Amniotic epithelial cell (primary cell): Measurements from ENCODE around the gene WDR5.

Source experiments
- DNase-seq: peaks from one replicate; pipeline ENCODE4 v3.0.0-alpha.2; 2010; ENCODE audit warnings: low read depth

The WDR5 gene

DNA sequence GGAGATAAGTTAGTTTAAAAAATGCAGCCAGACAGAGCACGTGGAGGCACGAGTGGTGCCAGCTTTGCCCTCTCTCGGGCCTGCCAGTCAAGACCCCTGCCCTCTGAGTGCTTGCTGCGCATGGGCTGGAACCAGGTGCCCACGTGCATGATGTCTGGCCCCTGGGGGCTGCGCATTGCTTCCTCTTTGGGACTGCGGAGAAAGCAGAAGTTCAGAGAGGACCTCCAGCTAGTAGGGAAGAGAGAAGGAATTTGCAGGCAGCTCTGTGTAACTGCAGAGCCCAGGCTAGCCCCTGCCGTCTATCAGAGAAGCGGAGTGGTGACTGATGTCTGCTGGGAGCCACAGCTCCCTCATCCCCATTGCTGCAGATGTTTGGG lies 38.2 kb downstream of the WDR5 start:
- DNase-seq, result no peak

DNA sequence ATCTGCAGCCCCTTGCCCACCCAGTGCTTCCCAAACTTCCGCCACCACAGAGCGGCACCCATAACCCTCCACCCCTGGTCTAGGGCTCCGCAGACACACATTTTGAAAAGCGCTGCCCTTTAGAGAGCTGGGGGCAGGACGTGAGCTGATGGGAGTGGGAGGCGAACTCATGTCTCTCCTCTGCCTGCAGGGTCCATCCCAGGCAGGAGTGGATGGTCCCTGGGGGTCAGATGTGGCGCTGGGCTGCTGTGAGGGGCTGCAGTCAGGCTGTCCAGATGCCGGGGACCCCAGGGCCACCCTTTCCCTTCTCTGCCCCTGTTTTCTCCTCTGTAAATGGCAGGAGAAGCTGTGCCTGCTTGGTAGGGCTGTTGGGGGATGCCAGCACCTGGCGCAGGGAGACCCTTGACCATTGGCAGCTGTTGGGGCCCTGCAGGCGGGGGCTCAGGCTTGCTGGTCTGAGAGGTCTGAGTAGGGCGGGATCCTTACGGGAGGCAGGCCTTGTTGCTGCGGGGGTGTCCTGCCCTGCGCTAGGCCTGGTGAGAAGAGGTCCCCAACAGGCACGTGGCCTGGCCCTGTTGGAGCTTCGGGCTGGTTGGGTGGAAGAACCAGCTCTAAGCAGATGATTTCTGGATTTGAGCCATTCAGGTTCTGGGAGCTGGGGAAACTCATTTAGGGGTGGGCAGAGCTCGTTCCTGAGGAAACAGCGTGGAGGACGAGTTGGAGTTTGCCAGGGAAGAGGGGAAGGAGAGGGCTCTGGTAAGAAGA lies 38.8 kb downstream of the WDR5 start:
- no peak for DNase-seq

DNA sequence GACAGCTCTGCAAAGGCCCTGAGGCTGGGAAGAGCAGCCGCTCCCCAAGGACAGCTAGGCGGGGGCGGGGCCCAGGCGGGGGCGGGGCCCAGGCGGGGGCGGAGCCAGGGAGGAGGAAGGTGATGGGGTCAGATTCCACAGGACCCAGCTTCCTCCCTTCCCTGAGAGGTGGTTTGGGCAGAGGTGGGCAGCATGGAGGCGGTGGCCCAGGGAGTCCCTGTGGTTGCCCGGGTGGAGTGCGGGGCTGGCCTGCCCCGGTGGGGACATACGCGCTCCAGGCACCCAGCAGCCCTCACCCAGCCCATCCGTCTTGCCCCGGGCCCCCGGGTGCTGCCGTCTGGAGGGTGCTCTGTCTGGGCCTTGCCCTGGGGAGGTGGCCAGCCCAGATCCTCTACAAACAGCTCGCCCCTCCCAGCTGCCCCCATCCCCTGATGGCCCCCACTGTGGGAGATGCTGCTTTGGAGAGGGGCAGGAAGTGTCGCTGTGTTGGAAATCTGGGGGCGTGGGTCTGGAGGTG lies 39.5 kb downstream of the WDR5 start:
- DNase-seq, result no peak

DNA sequence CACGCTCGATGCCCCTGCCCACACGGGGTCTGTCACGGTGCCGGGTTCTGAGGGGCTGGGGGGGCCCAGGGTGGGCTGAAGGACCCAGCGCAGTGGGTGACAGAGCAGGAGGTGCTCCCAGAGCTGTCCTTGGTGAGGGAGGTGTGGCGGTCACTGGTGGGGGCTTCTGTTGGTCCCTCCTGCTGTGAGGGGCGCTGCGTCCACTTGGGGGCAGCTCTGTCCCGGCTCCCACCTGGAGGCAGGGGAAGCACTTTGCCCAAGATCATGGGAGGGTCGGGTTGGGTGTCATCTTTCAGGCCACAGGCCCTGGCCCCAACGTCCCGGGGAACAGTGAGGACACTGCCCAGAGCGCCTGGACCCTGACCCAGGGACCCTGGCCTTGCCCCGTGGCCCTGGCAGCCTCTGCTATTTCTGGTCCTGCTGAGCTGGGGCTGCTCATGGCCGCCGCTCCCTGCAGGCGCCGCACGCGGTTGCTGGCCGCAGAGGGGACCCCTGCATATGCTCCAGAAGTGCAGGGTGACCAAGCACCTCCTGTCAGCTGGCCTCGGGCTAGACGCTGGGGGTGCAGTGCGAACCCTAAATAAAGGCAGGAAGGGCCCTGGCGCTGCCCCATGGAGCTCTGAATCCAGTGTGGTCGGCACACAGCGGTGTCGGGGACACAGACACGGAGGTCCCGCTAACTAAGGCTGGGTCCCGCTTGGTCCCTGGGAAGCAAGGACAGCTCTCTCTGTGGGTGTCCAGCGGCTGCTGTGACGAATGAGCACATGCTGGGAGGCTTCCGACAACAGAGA lies 40.1 kb downstream of the WDR5 start:
- DNase-seq, result no peak

DNA sequence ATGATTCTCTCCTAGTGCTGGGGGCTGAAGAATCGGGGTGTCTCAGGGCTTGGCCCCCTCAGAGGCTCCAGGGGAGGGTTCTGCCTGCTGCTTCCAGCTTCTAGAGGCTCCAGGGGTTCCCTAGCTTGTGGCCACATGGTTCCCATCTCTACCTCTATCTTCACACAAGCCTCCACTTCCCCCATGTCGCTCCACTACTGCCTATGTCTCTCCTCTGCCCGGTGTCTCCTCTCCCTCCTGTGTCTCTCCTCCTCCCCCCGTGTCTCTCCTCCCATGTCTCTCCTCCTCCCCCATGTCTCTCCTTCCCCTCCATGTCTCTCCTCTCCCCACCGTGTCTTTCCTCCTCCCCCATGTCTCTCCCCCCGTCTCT lies 40.7 kb downstream of the WDR5 start:
- no peak for DNase-seq

DNA sequence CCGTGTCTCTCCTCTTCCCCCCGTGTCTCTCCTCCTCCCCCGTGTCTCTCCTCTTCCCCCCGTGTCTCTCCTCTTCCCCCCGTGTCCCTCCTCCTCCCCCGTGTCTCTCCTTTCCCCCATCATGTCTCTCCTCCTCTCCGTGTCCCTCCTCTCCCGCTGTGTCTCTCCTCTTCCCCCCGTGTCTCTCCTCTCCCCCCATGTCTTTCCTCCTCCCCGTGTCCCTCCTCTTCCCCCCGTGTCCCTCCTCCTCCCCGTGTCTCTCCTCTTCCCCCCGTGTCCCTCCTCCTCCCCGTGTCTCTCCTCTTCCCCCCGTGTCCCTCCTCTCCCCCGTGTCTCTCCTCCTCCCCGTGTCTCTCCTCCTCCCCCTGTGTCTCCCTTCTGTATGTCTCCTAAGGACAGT lies 41.3 kb downstream of the WDR5 start:
- DNase-seq, result no peak

DNA sequence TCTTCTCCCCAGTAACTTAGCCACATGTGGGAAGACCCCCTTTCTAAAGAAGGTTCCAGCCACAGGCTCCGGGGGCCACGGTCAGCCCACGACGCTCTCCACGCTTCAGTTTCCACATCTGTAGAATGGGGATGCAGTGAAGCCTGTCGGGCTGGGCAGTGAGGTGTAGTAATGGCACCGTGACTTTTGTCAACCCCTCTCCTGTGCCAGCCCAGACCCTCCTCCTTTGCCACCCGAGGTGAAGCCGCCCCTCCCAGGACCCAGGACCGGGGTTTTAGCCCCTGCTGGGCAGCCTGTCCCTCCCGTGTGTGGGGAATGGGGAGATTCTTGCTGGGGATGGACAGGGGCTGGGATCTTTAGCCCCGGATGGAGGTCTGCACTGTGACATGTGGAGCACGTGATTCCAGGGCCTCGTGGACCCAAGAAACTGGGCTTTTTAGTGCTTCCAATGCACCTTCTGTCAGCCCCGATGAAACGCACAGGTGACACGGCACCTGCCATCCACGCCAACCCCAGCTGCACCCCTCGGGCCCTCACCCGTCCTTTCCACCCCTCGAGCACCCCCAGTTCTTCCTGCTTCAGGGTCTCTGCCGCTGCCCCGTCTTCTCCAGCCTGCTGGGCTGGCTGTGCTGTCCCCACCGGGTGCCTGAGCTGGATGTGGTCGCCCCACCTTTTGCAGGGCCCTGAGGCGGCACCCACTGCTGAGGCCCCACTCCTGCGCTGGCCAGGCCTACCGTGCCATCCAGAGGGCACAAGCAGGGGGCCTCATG lies 41.9 kb downstream of the WDR5 start:
- DNase-seq, result no peak

DNA sequence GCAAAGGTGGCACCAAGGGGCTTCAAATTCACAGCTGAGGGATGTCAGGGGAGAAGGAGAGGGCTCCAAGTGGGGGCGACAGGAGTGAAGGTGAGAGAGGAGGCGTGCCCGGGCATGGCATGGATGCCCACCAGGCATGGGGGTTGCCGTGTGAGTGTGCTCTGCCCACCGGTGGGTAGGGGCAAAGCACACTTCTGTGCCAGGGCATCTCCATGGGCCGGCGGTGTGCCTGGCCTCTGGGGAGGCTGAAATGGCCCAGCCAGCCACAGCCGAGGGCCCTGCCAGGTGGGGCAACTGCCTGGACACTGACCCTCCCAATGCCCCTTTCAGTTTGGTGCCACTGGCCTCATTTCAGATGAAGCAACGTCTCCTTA lies 42.5 kb downstream of the WDR5 start:
- no peak for DNase-seq

DNA sequence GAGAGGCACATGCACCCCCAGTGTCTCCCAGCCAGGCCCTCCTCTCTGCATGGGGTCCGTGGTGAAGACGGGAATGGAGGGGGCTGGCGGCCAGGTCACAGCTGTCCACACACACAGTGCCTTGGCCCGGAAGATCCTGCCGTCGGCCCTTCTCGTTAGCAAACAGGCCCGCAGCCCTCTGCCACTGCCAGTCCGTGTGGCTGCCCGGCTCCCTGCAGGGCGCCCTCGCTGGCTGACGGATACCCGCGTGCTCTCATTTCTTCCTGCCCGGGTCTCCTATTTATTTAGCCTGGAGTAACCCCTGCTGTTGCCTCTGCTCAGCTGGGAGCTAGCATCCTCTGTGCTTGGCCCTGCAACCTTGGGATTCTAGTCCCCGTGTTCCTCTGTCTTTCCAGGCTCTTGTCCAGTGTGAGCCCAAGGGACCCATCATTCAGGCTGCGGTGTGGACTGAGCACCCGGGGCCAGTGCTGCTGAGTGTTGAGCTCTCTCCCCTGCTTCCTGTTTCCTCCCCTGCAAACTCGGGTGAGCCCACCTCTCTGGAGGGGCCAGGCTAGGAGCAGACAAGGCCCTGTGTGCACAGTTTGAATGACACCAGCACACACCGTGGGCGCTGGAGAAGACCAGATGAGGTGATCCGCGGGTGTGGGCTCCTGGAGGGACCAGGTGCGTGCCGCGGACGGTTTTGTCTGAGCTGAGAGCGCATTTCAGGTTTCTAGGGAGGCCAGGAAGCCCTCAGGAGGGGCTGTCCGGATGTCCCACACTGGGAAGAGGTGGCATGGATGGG lies 43.1 kb downstream of the WDR5 start:
- DNase-seq, result no peak

DNA sequence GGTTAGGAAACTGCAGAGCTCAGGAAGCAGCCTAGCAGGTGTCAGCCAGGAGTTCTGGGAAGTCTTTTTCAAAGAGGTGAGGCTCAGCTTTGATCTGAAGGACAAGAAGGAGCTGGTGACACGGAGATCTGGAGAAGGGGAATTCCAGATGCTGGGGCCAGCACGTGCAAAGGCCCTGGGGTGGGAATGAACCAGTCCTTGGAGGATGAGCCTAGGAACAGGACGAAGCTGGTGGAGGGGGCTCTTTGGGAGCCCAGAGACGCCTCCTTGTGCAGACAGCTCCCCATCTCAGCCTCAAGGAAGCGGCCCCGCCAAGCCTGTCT lies 43.7 kb downstream of the WDR5 start:
- no peak for DNase-seq

DNA sequence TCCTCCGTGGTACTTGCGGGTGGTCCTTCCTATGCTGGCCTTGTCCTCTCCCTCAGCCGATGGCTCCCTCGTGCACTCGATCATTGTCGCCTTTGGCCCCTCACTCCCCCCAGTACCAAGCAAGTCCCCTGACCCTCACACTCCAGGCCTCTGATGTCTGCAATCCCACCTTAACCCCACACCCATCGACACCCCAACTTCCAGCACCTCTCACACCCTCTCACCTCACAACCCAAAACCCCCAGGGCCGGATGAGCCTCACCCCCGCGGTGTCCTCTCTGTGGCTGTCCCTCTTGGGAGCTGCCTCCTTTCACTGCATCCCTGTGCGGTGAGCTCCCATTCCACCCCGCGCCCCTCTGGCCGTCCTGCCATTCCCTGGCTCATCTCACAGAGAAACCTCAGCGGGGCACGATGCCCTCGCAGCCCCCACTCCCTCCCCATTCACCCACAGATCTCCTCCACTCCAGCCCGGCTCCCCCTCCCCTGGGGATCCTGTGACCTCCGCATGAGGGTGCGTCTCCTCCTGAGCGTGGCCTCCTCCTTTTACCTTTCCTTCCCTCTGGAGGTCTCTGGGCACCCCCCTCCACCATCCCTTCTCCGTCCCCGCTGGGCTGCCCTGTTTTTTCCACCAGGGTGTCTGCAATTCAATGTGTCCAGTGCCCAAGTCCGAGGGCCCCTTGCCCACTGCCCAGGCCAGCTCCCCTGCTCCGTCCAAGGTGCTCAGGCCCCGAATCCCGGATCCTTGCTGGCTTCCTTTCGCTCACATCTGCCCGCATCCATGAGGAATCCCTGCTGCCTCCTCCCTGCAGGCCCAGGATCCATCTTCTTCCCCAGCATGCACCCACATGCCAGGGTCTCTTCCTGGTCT lies 44.3 kb downstream of the WDR5 start:
- DNase-seq, result no peak

DNA sequence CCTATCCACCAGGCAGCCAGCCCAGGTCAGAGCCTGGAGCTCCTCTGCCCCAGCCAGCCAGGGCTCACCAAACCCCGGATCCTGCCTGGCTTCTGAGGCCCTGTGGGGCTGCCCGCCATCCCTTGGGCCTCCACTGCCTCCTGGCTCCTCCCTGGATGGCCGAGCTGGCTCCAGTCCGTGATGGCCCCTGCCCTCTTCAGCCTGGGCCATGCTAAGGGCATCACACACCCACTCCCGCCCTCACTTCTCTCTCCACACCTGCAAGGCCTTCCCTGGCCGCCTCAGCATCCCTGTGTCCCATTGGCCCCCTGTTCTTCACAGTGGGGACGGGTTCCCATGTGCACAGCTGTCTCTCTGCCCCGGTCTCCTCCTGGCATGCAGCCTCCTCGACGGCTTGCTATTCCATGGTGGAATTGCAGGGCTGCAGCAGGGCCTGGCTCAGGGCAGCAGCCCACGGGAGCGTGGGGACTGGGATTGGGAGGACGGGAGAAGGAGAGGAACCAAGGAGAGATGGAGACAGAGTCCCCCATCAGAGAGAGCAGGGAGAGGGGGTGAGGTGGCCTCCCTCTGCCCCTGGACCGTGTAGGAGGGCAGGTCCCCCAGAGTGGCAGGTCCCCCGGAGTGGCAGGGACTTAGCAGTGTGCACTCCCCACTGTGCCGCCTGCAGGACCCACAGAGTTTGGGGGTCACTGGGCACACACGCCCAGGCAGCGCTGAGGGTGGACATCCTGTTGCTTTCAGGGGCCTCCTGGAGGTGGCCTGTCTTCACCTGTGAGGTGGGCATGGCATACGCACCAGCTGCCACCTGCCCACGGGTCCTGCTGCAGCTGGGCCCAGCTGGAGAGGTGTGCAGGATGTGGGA lies 45.1 kb downstream of the WDR5 start:
- DNase-seq, result no peak

DNA sequence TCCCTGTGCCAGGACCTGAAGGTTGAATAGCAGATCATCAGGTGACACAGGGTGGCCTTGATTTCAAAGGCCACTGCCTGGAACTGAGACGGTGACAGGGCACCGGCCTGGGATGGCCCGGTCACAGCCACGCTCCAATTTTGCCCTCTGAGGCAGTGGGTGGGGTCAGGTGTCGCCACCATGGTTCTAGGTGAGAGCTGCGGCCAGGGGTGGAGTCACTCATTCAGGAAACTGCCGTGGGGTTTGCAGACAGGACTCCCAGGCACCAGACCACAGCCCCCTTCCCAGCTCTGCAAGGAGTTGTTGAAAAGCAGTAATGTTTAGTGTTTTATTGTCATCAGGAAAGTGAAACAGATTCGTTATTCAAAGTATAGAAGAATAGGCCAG lies 45.8 kb downstream of the WDR5 start:
- DNase-seq, result no peak

DNA sequence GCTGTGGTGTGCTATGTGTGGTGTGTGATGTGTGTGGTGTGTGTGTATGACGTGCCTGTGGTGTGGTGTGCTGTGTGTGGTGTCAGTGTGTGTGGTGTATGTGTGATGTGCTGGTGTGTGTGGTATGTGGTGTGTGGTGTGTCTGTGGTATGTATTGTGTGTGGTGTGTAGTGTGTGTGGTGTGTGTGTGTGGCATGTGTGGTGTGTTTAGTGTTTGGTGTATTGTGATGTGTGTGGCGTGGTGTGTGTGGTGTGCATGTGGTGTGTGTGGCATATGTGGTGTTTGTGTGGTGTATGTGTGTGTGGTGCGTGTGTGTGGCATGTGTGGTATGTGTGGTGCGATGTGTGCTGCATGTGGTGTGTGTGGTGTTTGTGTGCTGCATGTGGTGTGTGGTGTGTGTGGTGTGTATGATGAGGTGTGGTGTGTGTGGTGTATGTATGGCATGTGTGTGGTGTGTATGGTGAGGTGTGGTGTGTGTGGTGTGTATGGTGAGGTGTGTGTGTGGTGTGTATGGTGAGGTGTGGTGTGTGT lies 46.7 kb downstream of the WDR5 start:
- DNase-seq, result no peak

DNA sequence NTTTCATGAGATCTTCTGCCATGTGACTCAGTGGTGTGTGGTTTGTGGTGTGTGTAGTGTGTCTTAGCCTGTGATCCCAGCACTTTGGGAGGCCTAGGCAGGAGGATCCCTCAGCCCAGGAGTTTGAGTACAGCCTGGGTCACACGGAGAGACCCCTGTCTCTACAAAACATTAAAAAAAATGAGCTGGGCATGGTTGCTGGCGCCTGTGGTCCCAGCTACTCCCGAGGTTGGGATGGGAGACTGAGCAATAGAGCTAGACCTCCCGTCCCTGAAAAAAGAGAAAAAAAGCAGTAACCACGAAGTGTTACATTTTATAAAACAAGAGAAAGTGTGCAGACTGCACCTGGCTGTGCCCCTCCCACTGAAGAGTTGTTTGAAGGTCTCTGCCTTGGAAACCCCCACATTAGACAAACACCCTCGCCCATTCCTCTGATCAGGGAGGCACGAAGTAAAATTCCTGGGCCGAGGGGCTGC lies 49.7 kb downstream of the WDR5 start:
- peak; percentile 32 for DNase-seq

DNA sequence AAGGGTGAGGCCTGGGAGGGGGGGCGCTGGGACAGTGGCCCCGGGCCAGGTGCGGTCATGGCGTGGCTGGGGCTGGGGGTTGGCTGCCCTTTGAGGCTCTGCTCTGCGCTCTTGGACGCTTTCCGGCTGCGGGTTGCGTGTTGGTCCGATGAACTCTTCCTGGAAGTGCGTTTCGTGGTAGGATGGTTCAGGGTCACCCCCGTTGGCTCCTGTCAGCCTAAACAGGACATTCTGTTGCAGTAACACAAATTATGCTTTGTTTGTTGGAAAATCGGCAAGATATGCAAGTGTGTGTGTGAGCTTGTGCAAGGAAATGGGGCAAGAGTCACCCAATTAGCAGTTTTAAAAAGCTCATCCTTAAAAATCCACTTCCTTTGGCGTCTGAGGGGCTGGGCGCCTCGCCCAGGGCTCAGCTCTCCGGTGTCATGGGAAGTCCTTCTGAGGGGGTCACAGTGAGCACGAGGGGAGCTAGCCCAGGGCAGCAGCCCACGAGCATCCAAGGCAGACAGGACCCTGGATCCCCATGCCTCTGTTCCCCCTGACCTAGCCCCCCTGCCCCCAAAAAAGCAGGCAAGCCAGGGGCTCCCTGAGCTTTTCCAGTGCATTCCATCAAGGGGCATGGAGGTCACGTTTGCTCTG lies 50.7 kb downstream of the WDR5 start:
- DNase-seq, result no peak

DNA sequence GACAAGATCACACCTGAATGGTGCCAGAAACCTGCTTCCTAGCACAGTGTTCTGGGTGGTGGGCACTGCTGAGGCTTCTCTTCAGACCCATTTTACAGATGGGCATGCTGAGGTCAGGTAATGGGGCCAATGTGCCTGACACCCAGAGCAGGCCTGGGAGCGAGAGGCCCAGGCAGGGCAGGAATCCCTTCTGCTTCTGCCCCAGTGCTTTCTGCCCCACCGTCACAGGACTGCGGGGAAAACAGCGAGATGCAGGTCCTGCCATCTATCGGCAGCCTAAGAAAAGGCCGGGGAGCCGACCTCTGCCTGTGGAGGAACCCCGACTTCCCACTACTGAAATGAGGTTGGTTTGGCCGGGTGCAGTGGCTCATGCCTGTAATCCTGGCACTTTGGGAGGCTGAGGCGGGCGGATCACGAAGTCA lies 51.2 kb downstream of the WDR5 start:
- no peak for DNase-seq

DNA sequence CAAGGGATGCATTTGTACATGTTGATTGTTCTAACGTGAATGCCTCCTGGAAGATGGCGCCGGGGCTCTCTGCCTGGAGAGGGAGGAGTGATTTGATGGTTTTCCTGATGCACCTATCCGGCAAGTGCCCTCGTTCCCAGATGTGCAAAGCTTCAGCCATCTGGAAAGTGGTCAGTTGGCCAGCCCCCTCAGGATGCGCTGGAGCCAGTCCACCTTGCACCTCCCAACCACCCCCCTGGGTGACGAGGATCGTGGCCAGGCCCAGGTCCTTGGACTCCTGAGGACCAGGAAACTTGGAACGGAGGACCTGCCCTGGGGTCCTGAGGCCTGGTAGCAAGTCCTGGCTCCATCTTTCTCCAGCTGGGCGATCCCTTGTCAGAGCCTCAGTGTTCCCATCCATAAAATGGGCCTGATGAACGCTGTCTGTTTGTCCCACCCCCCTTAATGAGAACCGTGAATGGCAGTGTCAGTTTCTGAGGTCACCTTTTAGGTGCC lies 52.1 kb downstream of the WDR5 start:
- DNase-seq, result no peak
